HG02852 (cell line): Measurements from ENCODE around the gene PCDH7.

Experiments
- ATAC-seq: cut with Tn5 transposase; IDR thresholded peaks from one replicate; pipeline ENCODE4 v1.9.1; 2021; ENCODE audit warnings: mild to moderate bottlenecking, moderate library complexity; ENCODE audit not compliant: unreplicated experiment

PCDH7 gene, protein sequence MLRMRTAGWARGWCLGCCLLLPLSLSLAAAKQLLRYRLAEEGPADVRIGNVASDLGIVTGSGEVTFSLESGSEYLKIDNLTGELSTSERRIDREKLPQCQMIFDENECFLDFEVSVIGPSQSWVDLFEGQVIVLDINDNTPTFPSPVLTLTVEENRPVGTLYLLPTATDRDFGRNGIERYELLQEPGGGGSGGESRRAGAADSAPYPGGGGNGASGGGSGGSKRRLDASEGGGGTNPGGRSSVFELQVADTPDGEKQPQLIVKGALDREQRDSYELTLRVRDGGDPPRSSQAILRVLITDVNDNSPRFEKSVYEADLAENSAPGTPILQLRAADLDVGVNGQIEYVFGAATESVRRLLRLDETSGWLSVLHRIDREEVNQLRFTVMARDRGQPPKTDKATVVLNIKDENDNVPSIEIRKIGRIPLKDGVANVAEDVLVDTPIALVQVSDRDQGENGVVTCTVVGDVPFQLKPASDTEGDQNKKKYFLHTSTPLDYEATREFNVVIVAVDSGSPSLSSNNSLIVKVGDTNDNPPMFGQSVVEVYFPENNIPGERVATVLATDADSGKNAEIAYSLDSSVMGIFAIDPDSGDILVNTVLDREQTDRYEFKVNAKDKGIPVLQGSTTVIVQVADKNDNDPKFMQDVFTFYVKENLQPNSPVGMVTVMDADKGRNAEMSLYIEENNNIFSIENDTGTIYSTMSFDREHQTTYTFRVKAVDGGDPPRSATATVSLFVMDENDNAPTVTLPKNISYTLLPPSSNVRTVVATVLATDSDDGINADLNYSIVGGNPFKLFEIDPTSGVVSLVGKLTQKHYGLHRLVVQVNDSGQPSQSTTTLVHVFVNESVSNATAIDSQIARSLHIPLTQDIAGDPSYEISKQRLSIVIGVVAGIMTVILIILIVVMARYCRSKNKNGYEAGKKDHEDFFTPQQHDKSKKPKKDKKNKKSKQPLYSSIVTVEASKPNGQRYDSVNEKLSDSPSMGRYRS (N-terminal part only)

DNA sequence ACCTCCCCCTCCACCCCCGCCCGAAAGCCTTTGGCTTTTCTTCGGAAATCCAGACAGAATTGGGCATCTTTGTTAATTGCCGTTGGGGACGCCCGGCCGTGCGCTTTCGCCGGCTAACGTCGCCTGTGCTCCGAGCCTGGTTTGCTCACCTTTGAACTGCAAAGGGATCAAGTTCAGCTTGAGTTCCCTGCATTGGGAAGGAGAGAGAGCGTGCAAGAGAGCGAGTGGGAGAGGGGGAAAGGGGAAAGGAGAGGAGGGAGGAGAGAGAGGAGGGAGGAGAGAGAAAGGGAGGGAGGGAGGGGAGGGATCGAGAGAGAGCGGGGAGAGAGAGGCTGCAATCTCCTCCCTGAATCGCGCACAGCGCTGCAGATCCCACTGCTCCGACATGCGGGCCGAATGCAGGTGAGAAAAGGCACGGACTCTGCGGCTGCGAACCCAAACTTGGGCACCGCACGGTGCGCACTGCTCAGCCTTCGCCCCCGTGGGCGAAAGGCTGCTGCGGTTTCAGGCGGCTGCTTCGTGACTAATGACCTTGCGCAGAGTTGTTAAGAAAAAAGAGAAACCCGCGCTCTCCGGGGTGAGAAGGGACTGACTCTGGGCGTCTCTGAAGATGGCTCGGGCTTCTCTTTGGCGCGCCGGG lies at the start of gene PCDH7:
Gene PCDH7 (plus strand): TSS at position 349 of the 640 bp plus-strand sequence. CDS start 1,054 bp downstream, outside the sequence.
- no peak for ATAC-seq

- ATAC-seq, result no peak
These were observed 48.2 kb upstream of the PCDH7 start for GRCh38 chr4:30671926-30672448.

DNA sequence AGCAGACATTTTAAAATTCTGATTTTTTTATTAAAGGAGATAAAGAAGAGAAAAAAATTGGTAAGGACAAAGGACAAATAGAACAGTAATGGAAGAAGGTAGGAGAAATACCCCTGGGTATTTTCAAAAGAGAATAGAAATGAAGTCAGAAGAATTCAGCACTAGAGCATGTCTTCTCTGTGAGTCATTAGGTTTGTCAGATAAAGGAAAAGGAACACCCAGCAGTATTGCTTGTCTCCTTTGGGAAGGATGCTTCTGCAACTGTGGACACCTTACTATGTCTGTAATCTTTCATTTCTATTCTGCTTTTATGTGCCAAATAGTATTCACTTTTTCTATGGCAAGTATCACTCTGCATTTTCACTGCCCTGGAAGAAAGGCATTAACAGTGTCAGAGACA lies 24.0 kb upstream of the PCDH7 start:
- no peak for ATAC-seq

GRCh38 chr4:30714408-30715031 lies 5.6 kb upstream of the PCDH7 start:
- ATAC-seq, result peak; percentile 56

GRCh38 chr4:30716158-30716557 lies 4.0 kb upstream of the PCDH7 start:
- no peak for ATAC-seq

DNA sequence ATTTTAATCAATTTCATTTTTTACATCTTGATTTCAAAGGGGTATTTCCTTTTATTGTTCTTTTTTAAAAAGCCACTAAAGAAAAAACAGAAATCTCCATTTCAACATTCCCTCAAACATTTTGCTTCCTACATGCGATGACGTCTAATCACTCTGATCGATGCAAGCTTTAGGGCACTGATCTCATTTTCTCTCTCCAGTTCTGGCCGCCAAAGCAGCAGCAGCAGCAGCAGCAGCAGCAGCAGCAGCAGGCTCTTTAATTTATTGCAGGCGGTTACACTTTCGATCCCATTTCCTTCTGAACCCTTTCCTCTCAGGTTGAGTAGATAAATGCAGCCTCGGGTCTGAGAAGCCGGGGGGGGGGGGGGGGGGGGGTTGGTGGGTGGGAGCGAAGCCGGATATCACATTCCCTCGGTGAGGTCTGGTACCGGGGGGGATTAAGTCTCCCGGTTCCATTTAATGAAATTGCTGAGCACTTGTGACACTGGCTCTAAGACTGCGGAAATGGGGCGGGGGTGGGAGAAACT lies 3.4 kb upstream of the PCDH7 start:
- peak; percentile 31 for ATAC-seq

- ATAC-seq, result peak; percentile 41
These were observed 2.8 kb upstream of the PCDH7 start for GRCh38 chr4:30717208-30718020.

GRCh38 chr4:30718021-30718542 lies 2.1 kb upstream of the PCDH7 start:
- ATAC-seq, result no peak

DNA sequence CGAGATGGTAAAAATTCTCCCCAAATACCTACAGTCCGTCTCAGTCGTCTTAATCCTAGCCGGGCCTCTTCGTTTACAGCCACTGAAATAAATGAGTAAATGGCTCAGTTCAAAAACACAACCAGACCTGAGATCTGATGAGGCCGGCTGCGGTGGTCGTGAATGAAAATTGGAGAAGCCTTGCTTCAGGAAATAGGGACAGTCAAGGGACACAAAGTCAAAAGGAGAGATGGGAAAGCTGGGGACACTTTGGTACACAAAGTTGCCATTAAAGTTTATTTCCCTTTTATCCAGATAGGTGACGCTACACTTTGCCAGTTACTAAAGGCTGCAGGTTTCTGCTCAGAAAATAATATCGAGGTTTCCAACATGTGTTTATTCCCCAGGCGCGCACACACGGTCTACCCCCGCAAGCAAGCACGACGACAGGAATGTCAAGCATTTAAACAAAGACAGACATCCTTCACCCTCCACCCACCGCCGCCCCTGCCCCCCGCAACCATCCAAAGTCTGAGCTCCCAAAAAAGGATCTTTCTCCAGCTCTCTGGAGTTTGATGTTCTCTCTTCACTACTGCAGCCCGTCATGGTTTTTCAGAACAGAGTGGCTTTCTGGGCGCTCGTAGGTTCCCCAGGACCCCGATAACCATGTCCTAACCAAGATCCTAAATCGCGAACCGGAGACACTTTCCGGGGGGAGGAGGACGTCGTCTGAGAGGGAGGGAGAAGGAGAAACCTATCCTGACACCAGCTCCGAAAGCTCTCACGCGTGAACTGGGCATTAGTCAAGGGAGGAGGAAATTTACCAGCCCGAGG lies 1.3 kb upstream of the PCDH7 start:
- no peak for ATAC-seq

DNA sequence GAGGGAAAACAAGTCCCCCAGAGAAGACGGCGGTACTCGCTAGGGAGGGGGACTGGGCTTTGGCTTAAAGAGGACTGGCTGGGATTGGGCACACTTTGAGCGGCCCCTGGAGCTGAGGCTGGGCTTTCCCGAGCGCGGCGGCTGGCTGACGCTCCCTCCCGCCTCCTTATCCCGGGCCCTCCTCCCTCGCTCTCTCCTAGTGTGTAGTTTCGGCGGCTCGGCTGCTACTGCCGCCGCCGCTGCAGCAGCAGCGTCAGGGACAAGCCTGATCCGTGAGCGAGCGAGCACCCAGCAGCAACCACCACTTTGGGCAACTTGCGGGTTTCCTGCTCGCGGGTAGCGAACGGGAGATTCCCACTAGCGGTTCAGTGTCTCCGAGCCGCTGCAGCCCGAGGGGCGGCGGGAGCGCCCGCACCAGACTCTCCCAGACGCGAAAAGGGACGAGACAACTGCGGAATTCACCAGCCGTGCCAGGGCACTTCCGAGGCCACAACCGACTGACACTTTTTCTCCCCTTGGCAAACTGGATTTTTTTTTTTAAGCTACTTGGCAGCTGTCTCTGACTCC lies 632 bp upstream of the PCDH7 start:
- ATAC-seq, result no peak

DNA sequence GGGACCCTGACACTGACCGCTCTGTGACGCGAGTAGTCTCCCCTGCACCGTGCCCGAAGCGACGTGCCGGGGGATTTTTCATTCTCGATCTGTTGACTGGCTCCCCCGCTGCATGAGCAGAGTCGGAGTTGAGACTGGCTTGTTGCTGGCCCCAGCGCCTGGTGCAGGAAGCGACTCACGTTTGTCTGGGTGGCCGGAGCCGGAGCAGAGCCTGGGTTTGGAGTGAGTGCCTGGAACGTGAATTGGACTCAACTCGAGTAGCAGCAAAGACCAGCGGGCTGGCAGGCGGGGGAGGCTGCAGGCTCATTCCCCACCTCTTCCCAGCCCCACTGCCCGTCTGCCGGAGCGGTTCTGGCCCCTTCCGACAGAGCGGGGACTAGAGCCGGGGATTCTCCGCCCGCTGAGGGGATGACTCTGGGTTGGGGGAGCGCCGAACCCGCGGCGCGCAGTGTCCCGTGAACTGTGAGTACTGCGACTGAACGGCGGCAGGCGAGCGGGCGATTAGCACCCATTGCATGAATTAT lies 554 bp downstream of the PCDH7 start:
- ATAC-seq, result no peak

DNA sequence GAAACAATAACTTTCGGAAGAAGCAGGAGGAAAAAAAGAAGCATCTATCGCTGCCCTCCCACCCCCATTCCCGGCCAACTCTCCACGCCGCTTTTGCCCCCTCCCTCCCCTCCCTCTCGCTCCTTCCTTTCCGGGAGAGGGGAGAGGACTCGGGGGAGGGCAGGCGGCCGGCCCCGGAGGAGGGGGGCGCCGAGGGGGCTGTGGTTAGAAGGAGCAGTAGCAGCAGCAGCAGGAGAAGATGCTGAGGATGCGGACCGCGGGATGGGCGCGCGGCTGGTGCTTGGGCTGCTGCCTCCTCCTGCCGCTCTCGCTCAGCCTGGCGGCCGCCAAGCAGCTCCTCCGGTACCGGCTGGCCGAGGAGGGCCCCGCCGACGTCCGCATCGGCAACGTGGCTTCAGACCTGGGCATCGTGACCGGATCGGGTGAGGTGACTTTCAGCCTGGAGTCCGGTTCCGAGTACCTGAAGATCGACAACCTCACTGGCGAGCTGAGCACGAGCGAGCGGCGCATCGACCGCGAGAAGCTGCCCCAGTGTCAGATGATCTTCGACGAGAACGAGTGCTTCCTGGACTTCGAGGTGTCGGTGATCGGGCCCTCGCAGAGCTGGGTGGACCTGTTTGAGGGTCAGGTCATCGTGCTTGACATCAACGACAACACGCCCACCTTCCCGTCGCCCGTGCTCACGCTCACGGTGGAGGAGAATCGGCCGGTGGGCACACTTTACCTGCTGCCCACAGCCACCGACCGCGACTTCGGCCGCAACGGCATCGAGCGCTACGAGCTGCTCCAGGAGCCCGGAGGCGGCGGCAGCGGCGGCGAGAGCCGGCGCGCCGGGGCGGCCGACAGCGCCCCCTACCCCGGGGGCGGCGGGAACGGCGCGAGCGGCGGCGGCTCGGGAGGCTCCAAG lies 1.3 kb downstream of the PCDH7 start:
- ATAC-seq, result no peak

DNA sequence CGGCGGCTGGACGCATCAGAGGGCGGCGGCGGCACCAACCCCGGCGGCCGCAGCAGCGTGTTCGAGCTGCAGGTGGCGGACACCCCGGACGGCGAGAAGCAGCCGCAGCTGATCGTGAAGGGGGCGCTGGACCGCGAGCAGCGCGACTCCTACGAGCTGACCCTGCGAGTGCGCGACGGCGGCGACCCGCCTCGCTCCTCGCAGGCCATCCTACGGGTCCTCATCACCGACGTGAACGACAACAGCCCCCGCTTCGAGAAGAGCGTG lies 1.9 kb downstream of the PCDH7 start:
- no peak for ATAC-seq

- ATAC-seq, result no peak
These were observed 2.4 kb downstream of the PCDH7 start for GRCh38 chr4:30722359-30723200.

- no peak for ATAC-seq
These were observed 3.2 kb downstream of the PCDH7 start for GRCh38 chr4:30723201-30723955.
